HEK293 (cell line): ENCODE data around the gene USP26.

Source experiments
- CTCF ChIA-PET: fragments of 350-600 bp; formaldehyde crosslinking; extraction: SDS; loops from one replicate; lab custom pipeline; 2021; ENCODE audit warnings: antibody characterized with exemption; lab: Yijun Ruan, JAX
- POLR2A ChIA-PET: fragments of 300-600 bp; formaldehyde crosslinking; extraction: SDS; loops from one replicate; lab custom pipeline; 2020; ENCODE audit warnings: antibody characterized with exemption, inconsistent platforms; lab: Yijun Ruan, JAX
- H3K27ac ChIP-seq: fragments of 200-500 bp; sonication (Bioruptor generic); 2 replicates; pipeline ENCODE4 v1.5.1; 2014; ENCODE audit warnings: low read depth, low read length, control low read depth, inconsistent platforms; ENCODE audit errors: extremely low read depth
- H3K36me3 ChIP-seq, 2 experiments: fragments of 200-500 bp in 1 of 2; sonication (Bioruptor generic) in 1 of 2; 1 replicate in 1 of 2; 2 replicates in 1 of 2; pipeline ENCODE4 v1.5.1; 2014 to 2017; ENCODE audit warnings: inconsistent platforms in 2 of 2, low read length in 2 of 2; ENCODE audit not compliant: control insufficient read depth in 2 of 2, insufficient read depth in 1 of 2
- H3K4me1 ChIP-seq: fragments of 200-500 bp; sonication (Bioruptor generic); 2 replicates; pipeline ENCODE4 v1.5.1; 2014; ENCODE audit warnings: mild to moderate bottlenecking, low read length, inconsistent platforms; ENCODE audit not compliant: control insufficient read depth, insufficient read depth
- H3K4me3 ChIP-seq: 2 replicates; pipeline ENCODE4 v1.5.1; 2011; ENCODE audit warnings: low read depth, mild to moderate bottlenecking, control low read depth, low read length, moderate library complexity
- H3K9me3 ChIP-seq: fragments of 200-500 bp; sonication (Bioruptor generic); 2 replicates; pipeline ENCODE4 v1.5.1; 2014; ENCODE audit warnings: low read depth, low read length, inconsistent platforms; ENCODE audit not compliant: control insufficient read depth, insufficient read depth
- CTCF ChIP-seq: fragments of 450-650 bp; formaldehyde crosslinking; IDR thresholded peaks from 2 replicates; pipeline ENCODE4 v1.5.1; 2016; ENCODE audit warnings: missing biosample characterization, missing genetic modification characterization
- PRDM10 ChIP-seq: fragments of 450-650 bp; formaldehyde crosslinking; IDR thresholded peaks from 2 replicates; pipeline ENCODE4 v1.5.1; 2016; ENCODE audit warnings: missing biosample characterization, missing genetic modification characterization
- WT1 ChIP-seq: fragments of 450-650 bp; formaldehyde crosslinking; IDR thresholded peaks from 2 replicates; pipeline ENCODE4 v1.5.1; 2016; ENCODE audit warnings: missing biosample characterization, missing genetic modification characterization
- ZBTB1 ChIP-seq: fragments of 450-650 bp; formaldehyde crosslinking; IDR thresholded peaks from 2 replicates; pipeline ENCODE4 v1.5.1; 2016; ENCODE audit warnings: missing biosample characterization, missing genetic modification characterization
- ZBTB10 ChIP-seq: fragments of 450-650 bp; formaldehyde crosslinking; IDR thresholded peaks from 2 replicates; pipeline ENCODE4 v1.5.1; 2016; ENCODE audit warnings: missing biosample characterization, missing genetic modification characterization
- ZIC2 ChIP-seq: fragments of 450-650 bp; formaldehyde crosslinking; IDR thresholded peaks from 2 replicates; pipeline ENCODE4 v1.5.1; 2016; ENCODE audit warnings: missing biosample characterization, missing genetic modification characterization
- ZNF112 ChIP-seq: fragments of 450-650 bp; formaldehyde crosslinking; IDR thresholded peaks from 2 replicates; pipeline ENCODE4 v1.5.0; 2017; ENCODE audit warnings: missing biosample characterization, missing genetic modification characterization
- ZNF2 ChIP-seq: fragments of 450-650 bp; formaldehyde crosslinking; IDR thresholded peaks from 2 replicates; pipeline ENCODE4 v1.5.1; 2016; ENCODE audit warnings: missing biosample characterization, missing genetic modification characterization
- ZNF202 ChIP-seq: fragments of 450-650 bp; formaldehyde crosslinking; IDR thresholded peaks from 2 replicates; pipeline ENCODE4 v1.5.1; 2016; ENCODE audit warnings: missing biosample characterization, missing genetic modification characterization, borderline replicate concordance
- ZNF266 ChIP-seq: fragments of 450-650 bp; formaldehyde crosslinking; IDR thresholded peaks from 2 replicates; pipeline ENCODE4 v1.5.1; 2016; ENCODE audit warnings: missing biosample characterization, missing genetic modification characterization, low read depth
- ZNF37A ChIP-seq: fragments of 450-650 bp; IDR thresholded peaks from 2 replicates; pipeline ENCODE4 v1.5.1; 2018; ENCODE audit warnings: missing biosample characterization, missing genetic modification characterization
- ZNF404 ChIP-seq: fragments of 450-650 bp; formaldehyde crosslinking; IDR thresholded peaks from 2 replicates; pipeline ENCODE4 v1.5.1; 2017; ENCODE audit warnings: missing biosample characterization, missing genetic modification characterization
- ZNF513 ChIP-seq: fragments of 450-650 bp; IDR thresholded peaks from 2 replicates; pipeline ENCODE4 v1.5.1; 2018; ENCODE audit warnings: missing biosample characterization, missing genetic modification characterization
- ZNF548 ChIP-seq: fragments of 450-650 bp; formaldehyde crosslinking; IDR thresholded peaks from 2 replicates; pipeline ENCODE4 v1.5.1; 2016; ENCODE audit warnings: missing biosample characterization, missing genetic modification characterization
- ZNF792 ChIP-seq: fragments of 450-650 bp; formaldehyde crosslinking; IDR thresholded peaks from 2 replicates; pipeline ENCODE4 v1.5.1; 2016; ENCODE audit warnings: missing biosample characterization, missing genetic modification characterization

USP26 gene

GRCh38 chrX:133120406-133120805, 23.5 kb upstream of the USP26 start:
- H3K9me3 ChIP-seq = no peaks in the 10 kb centered on the region
- no peaks in the 10 kb centered on the region for H3K4me1 ChIP-seq
- CTCF ChIA-PET = interaction anchor here (0.6 kb wide), 1 partner anchor 166 kb away, joined by 3 read pairs; no protein-coding TSS in a partner anchor
- POLR2A ChIA-PET = no interaction called here
- H3K27ac ChIP-seq = no peak overlapping the region
- H3K4me3 ChIP-seq = no peak overlapping the region
- no peaks in the 10 kb centered on the region for H3K36me3 ChIP-seq
- TF ChIP-seq ZBTB1 (tag by site-specific recombination) = no peak
- no peak for TF ChIP-seq ZNF266 (tag by site-specific recombination)

GRCh38 chrX:133094098-133094731, 2.7 kb downstream of the USP26 start:
- Histone ChIP-seq H3K36me3 (no peaks in the 10 kb centered on the region), H3K4me3 (no peak overlapping the region), H3K27ac (no peak overlapping the region), H3K4me1 (no peaks in the 10 kb centered on the region), H3K9me3 (no peaks in the 10 kb centered on the region)
- POLR2A ChIA-PET = no interaction called here
- CTCF ChIA-PET = interaction anchor here (0.8 kb wide), 1 partner anchor 48 kb away, joined by 3 read pairs; no protein-coding TSS in a partner anchor
- TF ChIP-seq CTCF (tag by site-specific recombination) = no peak
- TF ChIP-seq ZIC2 = no peak
- TF ChIP-seq WT1 = no peak
- no peak for TF ChIP-seq ZNF548 (tag by site-specific recombination)
- no peak for TF ChIP-seq ZBTB10
- TF ChIP-seq ZNF112 = no peak
- TF ChIP-seq ZNF513 (tag by site-specific recombination) = no peak
- no peak for TF ChIP-seq ZNF404
- TF ChIP-seq ZNF37A (tag by site-specific recombination) = no peak
- TF ChIP-seq PRDM10 (tag by site-specific recombination) = no peak
- no peak for TF ChIP-seq ZNF792 (tag by site-specific recombination)
- no peak for TF ChIP-seq ZNF2 (tag by site-specific recombination)
- TF ChIP-seq ZNF202 (tag by site-specific recombination) = no peak
